Measurements from ENCODE around the gene TUBB6. TPM values are rescaled to one million over a fixed set of nuclear protein-coding genes. Genes with fewer than 3 reads are reported as not detected.

The TUBB6 gene
- total and polyA plus RNA-seq, 10 of the 15 experiments (the other 5 are each of a cell fraction or from before 2014, with no cell fraction given), result 27.4 to 262 (median 82.5) TPM

GRCh38 chr18:12282442-12283039 is 25.5 kb upstream of the TUBB6 start:
- POLR2A ChIA-PET, result no interaction called here
- DNase-seq (ENCODE audit: low read depth, low spot score) (no peak), FAIRE-seq (no peak), ATAC-seq (no peak)
- Histone ChIP-seq H3K36me3 (ENCODE audit: control insufficient read depth in 2 of 2, insufficient read depth in 2 of 2, low read length in 1 of 2) (no peaks in the 10 kb centered on the region), H3K79me2 (ENCODE audit: control insufficient read depth, insufficient read depth, low read length) (no peaks in the 10 kb centered on the region), H3K27me3 (replicated peaks in 1 of 2; ENCODE audit: control insufficient read depth in 2 of 2, insufficient read depth in 2 of 2, low read length in 1 of 2) (peaks cover 0 to 3% of the 10 kb centered on the region in 2 experiments; a peak in 2 of 4 replicates), H3K9ac (ENCODE audit: control insufficient read depth, insufficient read depth, low read length) (no peak overlapping the region), H3K4me1 (ENCODE audit: control insufficient read depth, insufficient read depth, low read length) (no peaks in the 10 kb centered on the region), H3K27ac (ENCODE audit: control insufficient read depth, insufficient read depth) (no peak overlapping the region), H3K9me3 (replicated peaks; ENCODE audit: control insufficient read depth, insufficient read depth, low read length) (no peaks in the 10 kb centered on the region), H3K4me2 (ENCODE audit: control insufficient read depth, insufficient read depth) (no peak overlapping the region), H2AFZ (ENCODE audit: control insufficient read depth, low read depth, low read length) (no peak overlapping the region), H4K20me1 (ENCODE audit: control insufficient read depth, insufficient read depth) (no peaks in the 10 kb centered on the region; the same call in 1 of the 2 replicates), H3K4me3 (no peak overlapping the region)
- TF ChIP-seq SIX5 (IDR thresholded peaks at IDR 0.05; ENCODE audit: low read depth, low read length, severe bottlenecking), result no peak
- TF ChIP-seq RELA (IDR thresholded peaks at IDR 0.05; ENCODE audit: borderline replicate concordance, partially characterized antibody), result no peak
- TF ChIP-seq EZH2 (IDR thresholded peaks at IDR 0.05; ENCODE audit: borderline replicate concordance, control insufficient read depth, low read depth, low read length), result no peak
- no peak for TF ChIP-seq KAT2A (conservative IDR thresholded peaks at IDR 0.05; ENCODE audit: control insufficient read depth, low read depth, low read length)
- no peak for TF ChIP-seq ZNF217 (IDR thresholded peaks at IDR 0.05)
- TF ChIP-seq MEF2A (IDR thresholded peaks at IDR 0.05; ENCODE audit: insufficient read depth, low read depth, low read length), result no peak
- TF ChIP-seq POLR2A (IDR thresholded peaks at IDR 0.05; ENCODE audit: low read depth, low read length), result no peak
- TF ChIP-seq FOS (IDR thresholded peaks at IDR 0.05; ENCODE audit: borderline replicate concordance, extremely low read depth, insufficient read length), result no peak
- TF ChIP-seq SREBF2 (IDR thresholded peaks at IDR 0.05; ENCODE audit: low read length), result no peak
- in situ Hi-C loops (cut with MboI), result no loop called here
- no TSS peak for BruUV-seq (replicated peaks)
- RAD21 ChIA-PET (ENCODE audit: unreplicated experiment), result no interaction called here
- 19% methylated on average over 9 of the region's 9 CpGs for WGBS (ENCODE audit: insufficient coverage, insufficient replicate concordance, low lambda C conversion rate, missing lambda C conversion rate)
- CTCF ChIA-PET, result interaction anchor here (0.5 to 4.5 kb wide), 4 partner anchors 10 to 652 kb away, joined by 3 to 19 read pairs (median 5); no protein-coding TSS in a partner anchor
- intact Hi-C loops (cut with micrococcal nuclease; ENCODE audit: unreplicated experiment), result no loop called here
- SMC1A ChIA-PET (ENCODE audit: uncharacterized antibody, unreplicated experiment), result interaction anchor here (0.7 kb wide), 1 partner anchor 345 kb away, joined by 3 read pairs; no protein-coding TSS in a partner anchor
